ENCODE results near the gene MYO19.

MYO19 gene

GRCh38 chr17:36553459-36553858 is 18.8 kb upstream of the MYO19 start:
- DNase-seq (ENCODE audit: low read depth): no peak
- H3K4me3 ChIP-seq (ENCODE audit: low read length): no peak overlapping the region
- TF ChIP-seq CTCF (conservative IDR thresholded peaks at IDR 0.05; ENCODE audit: low read length): no peak

- no peak for TF ChIP-seq CTCF (conservative IDR thresholded peaks at IDR 0.05; ENCODE audit: low read length)
- DNase-seq (ENCODE audit: low read depth): no peak
- H3K4me3 ChIP-seq (ENCODE audit: low read length): no peak overlapping the region
Measured at GRCh38 chr17:36550491-36551417, 16.1 kb upstream of the MYO19 start.

- H3K4me3 ChIP-seq (ENCODE audit: low read length): peak overlapping the region; percentile 71
- no peak for DNase-seq (ENCODE audit: low read depth)
- TF ChIP-seq CTCF (conservative IDR thresholded peaks at IDR 0.05; ENCODE audit: low read length): no peak
Measured at GRCh38 chr17:36547776-36548175, 13.1 kb upstream of the MYO19 start.

GRCh38 chr17:36546418-36547093 is 11.9 kb upstream of the MYO19 start:
- DNase-seq (ENCODE audit: low read depth): no peak
- TF ChIP-seq CTCF (conservative IDR thresholded peaks at IDR 0.05; ENCODE audit: low read length): no peak
- peak overlapping the region; percentile 71 for H3K4me3 ChIP-seq (ENCODE audit: low read length)

- DNase-seq (ENCODE audit: low read depth): peak; percentile 98
- peak overlapping the region; percentile 71 for H3K4me3 ChIP-seq (ENCODE audit: low read length)
- no peak for TF ChIP-seq CTCF (conservative IDR thresholded peaks at IDR 0.05; ENCODE audit: low read length)
Measured at GRCh38 chr17:36545465-36546417, 11.1 kb upstream of the MYO19 start.

GRCh38 chr17:36545077-36545464 is 10.4 kb upstream of the MYO19 start:
- no peak for DNase-seq (ENCODE audit: low read depth)
- H3K4me3 ChIP-seq (ENCODE audit: low read length): peak overlapping the region; percentile 97
- no peak for TF ChIP-seq CTCF (conservative IDR thresholded peaks at IDR 0.05; ENCODE audit: low read length)
